GM21367 (cell line): ENCODE data around the gene PDSS1.
"Not testable (repeated sequence)": the region's sequence is repeated elsewhere in the genome, so short reads cannot be mapped to it uniquely, and the experiment has no call there.

Experiments used
- ATAC-seq: cut with Tn5 transposase; IDR thresholded peaks from one replicate; pipeline ENCODE4 v1.9.1; 2021; ENCODE audit not compliant: unreplicated experiment

Gene PDSS1

GRCh38 chr10:26735435-26735834 lies 37.9 kb downstream of the PDSS1 start:
- ATAC-seq: no peak

GRCh38 chr10:26737730-26738129 lies 40.2 kb downstream of the PDSS1 start:
- peak; percentile 66 for ATAC-seq

- ATAC-seq: no peak
These were observed 40.9 kb downstream of the PDSS1 start for GRCh38 chr10:26738301-26738911.

- ATAC-seq: peak; percentile 28
These were observed 41.6 kb downstream of the PDSS1 start for GRCh38 chr10:26739071-26739631.

- ATAC-seq: no peak
These were observed 43.9 kb downstream of the PDSS1 start for GRCh38 chr10:26741368-26741767.

GRCh38 chr10:26743091-26743490 lies 45.6 kb downstream of the PDSS1 start:
- no peak for ATAC-seq

- no peak for ATAC-seq
These were observed 46.3 kb downstream of the PDSS1 start for GRCh38 chr10:26743841-26744240.

GRCh38 chr10:26746061-26746460 lies 48.6 kb downstream of the PDSS1 start:
- ATAC-seq: no peak

- ATAC-seq: peak; percentile 93
These were observed 58.0 kb downstream of the PDSS1 start for GRCh38 chr10:26755443-26755903.

GRCh38 chr10:26759008-26759407 lies 61.5 kb downstream of the PDSS1 start:
- ATAC-seq: no peak

GRCh38 chr10:26765549-26765948 lies 68.0 kb downstream of the PDSS1 start:
- no peak for ATAC-seq

GRCh38 chr10:26770069-26770468 lies 72.6 kb downstream of the PDSS1 start:
- no peak for ATAC-seq

GRCh38 chr10:26773633-26774032 lies 76.1 kb downstream of the PDSS1 start:
- ATAC-seq: no peak

- ATAC-seq: no peak
These were observed 78.8 kb downstream of the PDSS1 start for GRCh38 chr10:26776258-26776657.

- no peak for ATAC-seq
These were observed 80.2 kb downstream of the PDSS1 start for GRCh38 chr10:26777686-26778085.

- no peak for ATAC-seq
These were observed 81.8 kb downstream of the PDSS1 start for GRCh38 chr10:26779176-26779860.

- ATAC-seq: no peak
These were observed 82.7 kb downstream of the PDSS1 start for GRCh38 chr10:26780106-26780792.

- ATAC-seq: peak; percentile 66
These were observed 83.5 kb downstream of the PDSS1 start for GRCh38 chr10:26780793-26781601.

- ATAC-seq: no peak
These were observed 84.3 kb downstream of the PDSS1 start for GRCh38 chr10:26781797-26782196.

- ATAC-seq: no peak
These were observed 89.9 kb downstream of the PDSS1 start for GRCh38 chr10:26787362-26787761.

- not testable (repeated sequence) for ATAC-seq
These were observed 92.3 kb downstream of the PDSS1 start for GRCh38 chr10:26789779-26790178.
